Measurements from ENCODE around the gene CD2AP.

- TF ChIP-seq, protein P1, sequence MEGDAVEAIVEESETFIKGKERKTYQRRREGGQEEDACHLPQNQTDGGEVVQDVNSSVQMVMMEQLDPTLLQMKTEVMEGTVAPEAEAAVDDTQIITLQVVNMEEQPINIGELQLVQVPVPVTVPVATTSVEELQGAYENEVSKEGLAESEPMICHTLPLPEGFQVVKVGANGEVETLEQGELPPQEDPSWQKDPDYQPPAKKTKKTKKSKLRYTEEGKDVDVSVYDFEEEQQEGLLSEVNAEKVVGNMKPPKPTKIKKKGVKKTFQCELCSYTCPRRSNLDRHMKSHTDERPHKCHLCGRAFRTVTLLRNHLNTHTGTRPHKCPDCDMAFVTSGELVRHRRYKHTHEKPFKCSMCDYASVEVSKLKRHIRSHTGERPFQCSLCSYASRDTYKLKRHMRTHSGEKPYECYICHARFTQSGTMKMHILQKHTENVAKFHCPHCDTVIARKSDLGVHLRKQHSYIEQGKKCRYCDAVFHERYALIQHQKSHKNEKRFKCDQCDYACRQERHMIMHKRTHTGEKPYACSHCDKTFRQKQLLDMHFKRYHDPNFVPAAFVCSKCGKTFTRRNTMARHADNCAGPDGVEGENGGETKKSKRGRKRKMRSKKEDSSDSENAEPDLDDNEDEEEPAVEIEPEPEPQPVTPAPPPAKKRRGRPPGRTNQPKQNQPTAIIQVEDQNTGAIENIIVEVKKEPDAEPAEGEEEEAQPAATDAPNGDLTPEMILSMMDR (IDR thresholded peaks at IDR 0.05; ENCODE audit: low read length): no peak
- TF ChIP-seq EZH2 (optimal IDR thresholded peaks at IDR 0.05; ENCODE audit: low read depth, low read length): no peak
- no peak for TF ChIP-seq EZH2phosphoT487 (IDR thresholded peaks at IDR 0.05; ENCODE audit: low read length)
Measured at GRCh38 chr6:47665112-47665511, 187.5 kb downstream of the CD2AP start.
